Neuronal stem cell (in vitro differentiated cells): Measurements from ENCODE around the gene MAP7D1.
A peak's percentile ranks its signal among the peaks of the same experiment; 100 is the strongest.

Experiments
- DNase-seq: peaks from one replicate; pipeline ENCODE4 v3.0.0-alpha.2; 2013; ENCODE audit warnings: low spot score
- H2AFZ ChIP-seq: one replicate; pipeline ENCODE4 v1.6.1; 2013; ENCODE audit warnings: mild to moderate bottlenecking, low read length, inconsistent platforms
- H2AK5ac ChIP-seq: 2 replicates; pipeline ENCODE4 v1.6.1; 2013; ENCODE audit warnings: low read depth, mild to moderate bottlenecking, inconsistent platforms, low read length, moderate library complexity, mixed read lengths
- H2BK120ac ChIP-seq: 2 replicates; pipeline ENCODE4 v1.6.1; 2013; ENCODE audit warnings: low read depth, mild to moderate bottlenecking, inconsistent platforms, low read length, moderate library complexity, mixed read lengths
- H2BK12ac ChIP-seq: one replicate; pipeline ENCODE4 v1.6.1; 2013; ENCODE audit warnings: low read length, inconsistent platforms
- H2BK15ac ChIP-seq: 2 replicates; pipeline ENCODE4 v1.6.1; 2013; ENCODE audit warnings: mild to moderate bottlenecking, low read length, inconsistent platforms, mixed read lengths
- H2BK5ac ChIP-seq: one replicate; pipeline ENCODE4 v1.6.1; 2013; ENCODE audit warnings: inconsistent platforms, mild to moderate bottlenecking, low read length, moderate library complexity
- H3K14ac ChIP-seq: one replicate; pipeline ENCODE4 v1.6.1; 2013; ENCODE audit warnings: low read length, inconsistent platforms
- H3K18ac ChIP-seq: 2 replicates; pipeline ENCODE4 v1.6.1; 2013; ENCODE audit warnings: low read length, inconsistent platforms
- H3K23ac ChIP-seq: 2 replicates; pipeline ENCODE4 v1.6.1; 2013; ENCODE audit warnings: low read depth, mild to moderate bottlenecking, mixed read lengths, low read length, inconsistent platforms; ENCODE audit not compliant: poor library complexity
- H3K27ac ChIP-seq: replicated peaks from 3 replicates; pipeline ENCODE4 v1.5.1; 2013; ENCODE audit warnings: low read length, inconsistent platforms
- H3K27me3 ChIP-seq, 3 experiments: 2 replicates each; pipeline ENCODE4 v1.6.1; 2013; ENCODE audit warnings: low read length in 3 of 3, mild to moderate bottlenecking in 2 of 3, inconsistent platforms in 1 of 3, low read depth in 1 of 3, mixed read lengths in 1 of 3, moderate library complexity in 1 of 3; ENCODE audit not compliant: control insufficient read depth in 3 of 3, insufficient read depth in 3 of 3
- H3K36me3 ChIP-seq, 2 donors: replicated peaks in 1 of 2; 2 replicates each; pipeline ENCODE4 v1.6.1; 2013; ENCODE audit warnings: low read length in 2 of 2; ENCODE audit not compliant: control insufficient read depth in 2 of 2, insufficient read depth in 2 of 2
- H3K4ac ChIP-seq: 2 replicates; pipeline ENCODE4 v1.6.1; 2013; ENCODE audit warnings: inconsistent platforms, mild to moderate bottlenecking, low read length, moderate library complexity
- H3K4me1 ChIP-seq, 2 donors: 1 replicate in 1 of 2; 2 replicates in 1 of 2; pipeline ENCODE4 v1.6.1; 2013; ENCODE audit warnings: low read length in 2 of 2, low read depth in 1 of 2; ENCODE audit not compliant: control insufficient read depth in 2 of 2, insufficient read depth in 1 of 2
- H3K4me2 ChIP-seq: one replicate; pipeline ENCODE4 v1.6.1; 2013; ENCODE audit warnings: mild to moderate bottlenecking, low read length, inconsistent platforms; ENCODE audit not compliant: insufficient read depth, poor library complexity, severe bottlenecking
- H3K4me3 ChIP-seq, 2 donors: 2 replicates each; pipeline ENCODE4 v1.5.1; 2013; ENCODE audit warnings: low read length in 2 of 2, mild to moderate bottlenecking in 2 of 2, inconsistent platforms in 1 of 2, moderate library complexity in 1 of 2
- H3K79me1 ChIP-seq: one replicate; pipeline ENCODE4 v1.6.1; 2013; ENCODE audit warnings: low read depth, mild to moderate bottlenecking, inconsistent platforms, low read length, moderate library complexity
- H3K9ac ChIP-seq: one replicate; pipeline ENCODE4 v1.6.1; 2013; ENCODE audit warnings: mild to moderate bottlenecking, low read depth, low read length, inconsistent platforms; ENCODE audit not compliant: poor library complexity
- H3K9me3 ChIP-seq, 2 donors: replicated peaks in 1 of 2; 2 replicates each; pipeline versions ENCODE3 to v1.6.1; 2013; ENCODE audit warnings: low read length in 2 of 2, mild to moderate bottlenecking in 2 of 2, inconsistent platforms in 1 of 2, low read depth in 1 of 2, mixed read lengths in 1 of 2, moderate library complexity in 1 of 2; ENCODE audit not compliant: control insufficient read depth in 2 of 2, insufficient read depth in 1 of 2
- H4K8ac ChIP-seq: one replicate; pipeline ENCODE4 v1.6.1; 2013; ENCODE audit warnings: low read depth, mild to moderate bottlenecking, inconsistent platforms, low read length, moderate library complexity
- H4K91ac ChIP-seq: one replicate; pipeline ENCODE4 v1.6.1; 2013; ENCODE audit warnings: low read length, low read depth, mild to moderate bottlenecking, inconsistent platforms; ENCODE audit not compliant: poor library complexity
- WGBS, 2 donors: extraction: QIAGEN DNeasy Blood & Tissue Kit; methylation state at CpG; one replicate each; pipeline ENCODE4 v1.1.7; 2013; ENCODE audit warnings: missing lambda C conversion rate in 2 of 2, mixed read lengths in 1 of 2; ENCODE audit not compliant: insufficient read length in 2 of 2, insufficient replicate concordance in 1 of 2; ENCODE audit errors: extremely low coverage in 2 of 2; 5-methylcytosine and 5-hydroxymethylcytosine counted together

The MAP7D1 gene

DNA sequence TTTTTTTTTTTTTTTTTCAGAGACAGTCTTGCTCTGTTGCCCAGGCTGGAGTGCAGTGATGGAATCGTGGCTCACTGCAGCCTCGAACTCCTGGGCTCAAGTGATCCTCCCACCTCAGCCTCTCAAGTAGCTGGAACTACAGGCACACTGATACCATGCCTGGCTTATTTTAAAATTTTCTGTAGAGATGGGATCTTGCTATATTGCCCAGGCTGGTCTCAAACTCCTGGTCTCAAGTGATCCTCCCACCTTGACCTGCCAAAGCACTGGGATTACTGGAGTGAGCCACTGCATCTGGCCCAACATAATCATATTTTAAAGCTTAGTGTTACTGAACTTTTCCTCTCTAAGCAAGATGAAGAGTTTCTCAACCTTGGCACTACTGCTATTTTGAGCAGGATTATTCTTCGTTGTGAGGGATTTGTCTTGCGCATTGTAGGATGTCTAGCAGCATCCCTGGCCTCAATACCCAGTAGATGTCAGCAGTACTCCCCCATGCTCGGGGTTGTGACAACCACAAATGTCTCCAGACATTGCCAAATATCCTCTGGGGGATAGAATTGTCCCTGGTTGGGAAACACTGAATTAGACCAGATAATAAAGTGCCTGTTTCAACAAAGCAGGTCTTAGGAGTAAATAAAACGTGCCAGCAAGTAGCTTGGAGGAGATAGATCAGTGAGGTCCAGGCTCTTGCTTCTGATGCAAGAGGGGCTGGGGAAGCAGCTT is 53.2 kb downstream of the MAP7D1 start:
- Histone ChIP-seq H3K9ac (no peak overlapping the region), H3K4me2 (no peak overlapping the region), H2BK120ac (no peak overlapping the region), H3K4me3 (no peak overlapping the region), H3K9me3 (no peaks in the 10 kb centered on the region), H3K18ac (no peak overlapping the region), H2AFZ (no peak overlapping the region), H2BK15ac (no peak overlapping the region), H4K8ac (no peak overlapping the region), H2AK5ac (no peak overlapping the region), H2BK12ac (no peak overlapping the region), H3K4me1 (peaks cover 4 to 9% of the 10 kb centered on the region in 2 donors), H3K79me1 (no peaks in the 10 kb centered on the region), H3K23ac (no peak overlapping the region), H2BK5ac (no peak overlapping the region), H3K36me3 (no peaks in the 10 kb centered on the region), H3K27ac (no peak overlapping the region), H4K91ac (no peak overlapping the region), H3K14ac (no peak overlapping the region), H3K4ac (no peak overlapping the region), H3K27me3 (peaks cover 0 to 7% (median 0%) of the 10 kb centered on the region in 3 experiments)
- no CpG with 5 or more reads among the region's 6 CpGs for WGBS, 2 donors
- DNase-seq = no peak

DNA sequence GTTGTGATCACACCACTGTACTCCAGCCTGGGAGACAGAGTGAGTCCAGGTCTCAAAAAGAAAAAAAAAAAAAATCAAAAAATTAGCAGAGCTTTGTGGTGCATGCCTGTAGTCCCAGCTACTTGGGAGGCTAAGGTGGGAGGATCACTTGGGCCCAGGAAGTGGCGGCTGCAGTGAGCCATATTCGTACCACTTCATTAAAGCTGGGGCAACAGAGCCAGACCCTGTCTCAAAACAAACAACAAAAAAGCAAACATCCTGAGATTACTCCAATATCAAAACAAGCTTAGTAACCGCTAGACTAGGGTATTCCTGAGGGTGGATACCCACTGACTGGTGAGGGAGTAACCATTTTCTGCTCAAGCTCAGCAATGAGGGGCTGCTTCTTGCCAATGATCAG is 55.3 kb downstream of the MAP7D1 start:
- Histone ChIP-seq H3K36me3 (no peaks in the 10 kb centered on the region), H3K4me1 (peaks cover 0 to 5% of the 10 kb centered on the region in 2 donors), H3K18ac (no peak overlapping the region), H4K8ac (no peak overlapping the region), H3K4me3 (no peak overlapping the region), H3K9ac (no peak overlapping the region), H2BK5ac (no peak overlapping the region), H2AFZ (no peak overlapping the region), H4K91ac (no peak overlapping the region), H2BK15ac (no peak overlapping the region), H3K9me3 (no peaks in the 10 kb centered on the region), H3K27ac (no peak overlapping the region), H2AK5ac (no peak overlapping the region), H2BK120ac (no peak overlapping the region), H3K4me2 (no peak overlapping the region), H3K23ac (no peak overlapping the region), H3K79me1 (no peaks in the 10 kb centered on the region), H3K14ac (no peak overlapping the region), H2BK12ac (no peak overlapping the region), H3K27me3 (peaks cover 0 to 7% (median 0%) of the 10 kb centered on the region in 3 experiments), H3K4ac (no peak overlapping the region)
- DNase-seq = no peak
- WGBS, 2 donors = no CpG with 5 or more reads among the region's 3 CpGs

DNA sequence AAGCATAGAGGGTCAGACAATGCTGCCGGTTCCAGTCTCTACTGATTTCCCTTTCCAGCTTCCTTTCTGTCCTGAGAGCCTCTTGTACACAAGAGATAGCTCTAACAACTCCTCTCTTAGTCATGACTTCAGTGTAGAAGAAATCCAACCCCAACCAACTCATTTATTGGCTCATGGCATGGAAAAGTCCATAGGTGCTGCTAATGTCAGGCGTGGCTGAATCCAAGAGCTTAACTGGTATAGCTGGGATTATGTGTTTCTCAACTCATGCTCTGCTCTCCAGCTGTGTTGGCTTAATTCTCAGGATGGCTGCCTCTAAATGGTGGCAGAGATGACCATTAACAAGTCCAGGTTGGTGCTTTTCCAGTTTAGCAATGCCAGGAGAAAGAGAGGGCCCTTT is 55.9 kb downstream of the MAP7D1 start:
- Histone ChIP-seq H2AFZ (no peak overlapping the region), H3K4me3 (no peak overlapping the region), H3K9ac (no peak overlapping the region), H2AK5ac (no peak overlapping the region), H3K4ac (no peak overlapping the region), H3K27ac (no peak overlapping the region), H4K91ac (no peak overlapping the region), H3K18ac (no peak overlapping the region), H3K23ac (no peak overlapping the region), H3K36me3 (no peaks in the 10 kb centered on the region), H3K9me3 (no peaks in the 10 kb centered on the region), H3K27me3 (peaks cover 0 to 7% (median 0%) of the 10 kb centered on the region in 3 experiments), H2BK5ac (no peak overlapping the region), H2BK15ac (no peak overlapping the region), H3K4me2 (no peak overlapping the region), H2BK120ac (no peak overlapping the region), H4K8ac (no peak overlapping the region), H3K14ac (no peak overlapping the region), H3K4me1 (peaks cover 0 to 5% of the 10 kb centered on the region in 2 donors), H3K79me1 (no peaks in the 10 kb centered on the region), H2BK12ac (no peak overlapping the region)
- no CpG with 5 or more reads among the region's 2 CpGs for WGBS, 2 donors
- DNase-seq = no peak

DNA sequence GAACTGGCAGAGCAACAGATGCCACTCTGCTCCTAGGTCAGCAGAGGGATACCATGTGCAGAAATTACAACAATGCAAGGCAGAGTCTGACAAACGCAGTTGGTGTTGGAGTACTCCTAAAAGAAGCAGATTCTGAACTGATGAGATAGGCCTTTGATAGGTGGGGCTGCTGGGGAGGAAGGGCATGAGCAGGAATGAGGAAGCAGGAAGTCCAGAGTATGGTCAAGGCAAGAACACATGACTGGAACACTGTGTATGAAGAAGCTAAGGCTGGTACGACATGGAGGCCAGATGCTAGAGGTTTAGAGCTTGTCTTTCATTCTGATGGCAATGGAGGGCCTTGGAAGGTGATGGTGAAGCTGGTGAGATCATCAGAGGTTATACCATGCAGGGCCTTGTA is 56.8 kb downstream of the MAP7D1 start:
- Histone ChIP-seq H3K23ac (no peak overlapping the region), H3K4me2 (no peak overlapping the region), H3K36me3 (no peaks in the 10 kb centered on the region), H2BK12ac (no peak overlapping the region), H3K4me1 (no peaks in the 10 kb centered on the region), H2AK5ac (no peak overlapping the region), H3K14ac (no peak overlapping the region), H2BK15ac (no peak overlapping the region), H3K18ac (no peak overlapping the region), H3K4me3 (no peak overlapping the region), H2BK120ac (no peak overlapping the region), H4K91ac (no peak overlapping the region), H3K9me3 (no peaks in the 10 kb centered on the region), H3K27me3 (peaks cover 0 to 7% (median 0%) of the 10 kb centered on the region in 3 experiments), H3K9ac (peak overlapping the region; percentile 12), H2AFZ (peak overlapping the region; percentile 39), H2BK5ac (no peak overlapping the region), H3K4ac (no peak overlapping the region), H3K27ac (no peak overlapping the region), H4K8ac (no peak overlapping the region), H3K79me1 (no peaks in the 10 kb centered on the region)
- no peak for DNase-seq
- no CpG with 5 or more reads among the region's 2 CpGs for WGBS, 2 donors
